H1 (cell line): ENCODE measurements around the gene ARHGEF4. TPM values are rescaled to one million over a fixed set of nuclear protein-coding genes. Genes with fewer than 3 reads are reported as not detected.

Experiments
- CTCF ChIA-PET: fragments of 300-600 bp; sonication (Branson Sonifier 250); formaldehyde crosslinking; loops from one replicate; lab custom pipeline; 2021; ENCODE audit not compliant: partially characterized antibody; lab: Charles Lee
- POLR2A ChIA-PET: fragments of 300-600 bp; sonication (Branson Sonifier 250); formaldehyde crosslinking; loops from one replicate; lab custom pipeline; 2021; ENCODE audit warnings: inconsistent platforms; ENCODE audit not compliant: partially characterized antibody; lab: Charles Lee
- DNase-seq, 2 experiments: peaks; one replicate each; pipeline versions ENCODE4 v3.0.0 to v3.0.0-alpha.2; 2010 to 2022; ENCODE audit warnings: low spot score in 2 of 2, low read depth in 1 of 2, mixed read lengths in 1 of 2
- FAIRE-seq: peaks from 2 replicates; lab custom pipeline; 2011; peaks lifted over from hg19 to GRCh38; lab: Jason Lieb, UNC
- H2AFZ ChIP-seq: 2 replicates; pipeline ENCODE4 v1.8.1; 2012; ENCODE audit warnings: low read length, inconsistent platforms
- H2AK5ac ChIP-seq: 2 replicates; pipeline ENCODE4 v1.6.1; 2013; ENCODE audit warnings: low read depth, low read length
- H2BK120ac ChIP-seq: replicated peaks from 2 replicates; pipeline ENCODE3; 2013; ENCODE audit warnings: low read depth, low read length, inconsistent platforms
- H2BK12ac ChIP-seq: 2 replicates; pipeline ENCODE4 v1.6.1; 2013; ENCODE audit warnings: low read depth, low read length
- H2BK15ac ChIP-seq: 2 replicates; pipeline ENCODE4 v1.6.1; 2013; ENCODE audit warnings: low read length
- H2BK20ac ChIP-seq: 2 replicates; pipeline ENCODE4 v1.6.1; 2013; ENCODE audit warnings: low read length
- H2BK5ac ChIP-seq: 2 replicates; pipeline ENCODE4 v1.6.1; 2013; ENCODE audit warnings: low read depth, low read length
- H3K14ac ChIP-seq: 2 replicates; pipeline ENCODE4 v1.6.1; 2013; ENCODE audit warnings: inconsistent platforms; ENCODE audit not compliant: insufficient read length
- H3K18ac ChIP-seq: 2 replicates; pipeline ENCODE4 v1.6.1; 2013; ENCODE audit warnings: low read length; ENCODE audit errors: extremely low read depth
- H3K23ac ChIP-seq: 2 replicates; pipeline ENCODE4 v1.6.1; 2013; ENCODE audit warnings: inconsistent platforms; ENCODE audit not compliant: insufficient read length
- H3K23me2 ChIP-seq: 2 replicates; pipeline ENCODE4 v1.6.1; 2013; ENCODE audit warnings: low read depth, low read length
- H3K27ac ChIP-seq: 2 replicates; pipeline ENCODE4 v1.6.1; 2011; ENCODE audit warnings: low read depth, low read length, inconsistent platforms
- H3K27me3 ChIP-seq, 4 experiments: replicated peaks in 1 of 4; 1 replicate in 1 of 4; 2 replicates in 3 of 4; pipeline versions ENCODE4 v1.6.1 to v1.8.1; 2011 to 2013; ENCODE audit warnings: low read length in 3 of 4, mild to moderate bottlenecking in 3 of 4, inconsistent platforms in 2 of 4, mixed read lengths in 2 of 4, moderate library complexity in 1 of 4; ENCODE audit not compliant: control insufficient read depth in 3 of 4, insufficient read depth in 3 of 4; ENCODE audit errors: extremely low read depth in 1 of 4
- H3K36me3 ChIP-seq, 4 experiments: 2 replicates each; pipeline versions ENCODE4 v1.6.1 to v1.8.1; 2011 to 2013; ENCODE audit warnings: mild to moderate bottlenecking in 4 of 4, low read length in 3 of 4, moderate library complexity in 2 of 4, control low read depth in 1 of 4, inconsistent platforms in 1 of 4; ENCODE audit not compliant: insufficient read depth in 4 of 4, control insufficient read depth in 2 of 4
- H3K4ac ChIP-seq: replicated peaks from 2 replicates; pipeline ENCODE3; 2013; ENCODE audit warnings: low read length, low read depth, mixed read lengths, inconsistent platforms; ENCODE audit not compliant: insufficient read length
- H3K4me1 ChIP-seq, 4 experiments: replicated peaks in 1 of 4; 1 replicate in 1 of 4; 2 replicates in 3 of 4; pipeline versions ENCODE4 v1.6.1 to v1.8.1; 2011 to 2013; ENCODE audit warnings: low read length in 3 of 4, inconsistent platforms in 2 of 4, mixed read lengths in 1 of 4; ENCODE audit not compliant: insufficient read depth in 4 of 4, control insufficient read depth in 3 of 4
- H3K4me2 ChIP-seq, 2 experiments: 2 replicates each; pipeline versions ENCODE4 v1.6.1 to v1.8.1; 2011 to 2013; ENCODE audit warnings: low read depth in 2 of 2, low read length in 2 of 2, control low read depth in 1 of 2, inconsistent platforms in 1 of 2, mild to moderate bottlenecking in 1 of 2; ENCODE audit not compliant: insufficient read depth in 1 of 2
- H3K4me3 ChIP-seq, 4 experiments: fragments of 200-600, 300-600 bp in 1 of 4; sonication (generic), shearing (Covaris generic), sonication (Bioruptor Twin) in 1 of 4; 2 replicates each; pipeline versions ENCODE4 v1.5.1 to v1.8.1; 2011 to 2016; ENCODE audit warnings: low read length in 4 of 4, low read depth in 3 of 4, control low read depth in 2 of 4, inconsistent platforms in 2 of 4, mild to moderate bottlenecking in 2 of 4, mixed read lengths in 1 of 4, moderate library complexity in 1 of 4; ENCODE audit not compliant: insufficient read depth in 2 of 4; ENCODE audit errors: extremely low read depth in 1 of 4
- H3K56ac ChIP-seq: replicated peaks from 2 replicates; pipeline ENCODE3; 2013; ENCODE audit warnings: low read depth, mild to moderate bottlenecking, mixed read lengths, low read length, inconsistent platforms; ENCODE audit not compliant: insufficient read length
- H3K79me1 ChIP-seq: 2 replicates; pipeline ENCODE4 v1.6.1; 2013; ENCODE audit warnings: low read depth, low read length, control low read depth
- H3K79me2 ChIP-seq, 2 experiments: 2 replicates each; pipeline versions ENCODE4 v1.6.1 to v1.8.1; 2012 to 2013; ENCODE audit warnings: low read length in 2 of 2, mild to moderate bottlenecking in 2 of 2, inconsistent platforms in 1 of 2; ENCODE audit not compliant: insufficient read depth in 2 of 2, control insufficient read depth in 1 of 2
- H3K9ac ChIP-seq, 4 experiments: replicated peaks in 1 of 4; 1 replicate in 1 of 4; 2 replicates in 3 of 4; pipeline versions ENCODE4 v1.6.1 to v1.8.1; 2011 to 2013; ENCODE audit warnings: low read depth in 3 of 4, low read length in 3 of 4, control low read depth in 2 of 4, mild to moderate bottlenecking in 2 of 4, moderate library complexity in 2 of 4, inconsistent platforms in 1 of 4; ENCODE audit errors: extremely low read depth in 1 of 4
- H3K9me3 ChIP-seq, 2 experiments: 2 replicates each; pipeline versions ENCODE4 v1.6.1 to v1.8.1; 2012 to 2013; ENCODE audit warnings: mild to moderate bottlenecking in 2 of 2, moderate library complexity in 2 of 2, control low read depth in 1 of 2, inconsistent platforms in 1 of 2, low read depth in 1 of 2, low read length in 1 of 2, mixed read lengths in 1 of 2; ENCODE audit not compliant: insufficient read depth in 2 of 2
- H4K20me1 ChIP-seq, 2 experiments: replicated peaks in 1 of 2; 2 replicates each; pipeline versions ENCODE3 to v1.8.1; 2011 to 2013; ENCODE audit warnings: inconsistent platforms in 2 of 2, low read length in 2 of 2, mild to moderate bottlenecking in 1 of 2; ENCODE audit not compliant: insufficient read depth in 2 of 2, control insufficient read depth in 1 of 2
- H4K5ac ChIP-seq: 2 replicates; pipeline ENCODE4 v1.6.1; 2013; ENCODE audit warnings: low read length, low read depth, mixed read lengths, inconsistent platforms; ENCODE audit not compliant: insufficient read length
- H4K8ac ChIP-seq: 2 replicates; pipeline ENCODE4 v1.8.0; 2013; ENCODE audit warnings: mild to moderate bottlenecking, moderate library complexity, low read length, inconsistent platforms; ENCODE audit not compliant: insufficient read depth; ENCODE audit errors: extremely low read depth
- H4K91ac ChIP-seq: replicated peaks from 2 replicates; pipeline ENCODE3; 2013; ENCODE audit warnings: low read length, mixed read lengths, inconsistent platforms; ENCODE audit not compliant: insufficient read length
- CREB1 ChIP-seq: IDR thresholded peaks from 2 replicates; pipeline ENCODE4 v1.6.1; 2012; ENCODE audit warnings: inconsistent platforms
- GABPA ChIP-seq: IDR thresholded peaks from 2 replicates; pipeline ENCODE4 v1.6.1; 2011; ENCODE audit warnings: mild to moderate bottlenecking, low read length, moderate library complexity, borderline replicate concordance; ENCODE audit not compliant: insufficient read depth
- MAX ChIP-seq: IDR thresholded peaks from 2 replicates; pipeline ENCODE4 v1.6.1; 2012; ENCODE audit warnings: inconsistent platforms
- RNF2 ChIP-seq: fragments of 200-900, 300-1000 bp; sonication (generic); IDR thresholded peaks from 2 replicates; pipeline ENCODE4 v1.7.1; 2016; ENCODE audit warnings: borderline replicate concordance, low read depth, mild to moderate bottlenecking, antibody characterized with exemption, low read length; ENCODE audit not compliant: poor library complexity, severe bottlenecking; ENCODE audit errors: missing control alignments
- YY1 ChIP-seq: IDR thresholded peaks from 2 replicates; pipeline ENCODE4 v1.6.1; 2011; ENCODE audit warnings: low read depth, mild to moderate bottlenecking, low read length
- WGBS, 2 experiments: shearing (Covaris generic) in 1 of 2; methylation state at CpG; one replicate each; pipeline versions ENCODE4 v1.1.6 to v1.1.7; 2013 to 2015; ENCODE audit warnings: low lambda C conversion rate in 2 of 2, mixed read lengths in 2 of 2, inconsistent platforms in 1 of 2, low coverage in 1 of 2, missing lambda C conversion rate in 1 of 2; ENCODE audit not compliant: insufficient replicate concordance in 2 of 2, insufficient coverage in 1 of 2, insufficient read length in 1 of 2; ENCODE audit errors: extremely low coverage in 1 of 2, missing lambda C conversion rate in 1 of 2; 5-methylcytosine and 5-hydroxymethylcytosine counted together
- polyA plus RNA-seq, 7 experiments: library from polyadenylated mRNA; depleted of rRNA in 3 of 7; stranded (reverse) in 5 of 7; unstranded in 2 of 7; fragments of >200 nt in 5 of 7; fragments of 200-250 nt in 2 of 7; gene quantifications; 1 replicate in 5 of 7; 2 replicates in 1 of 7; 4 replicates in 1 of 7; pipeline versions ENCODE4 v1.2.1 to v1.2.3, GENCODE V29; 2011 to 2013; ENCODE audit warnings: missing spikeins in 2 of 7, mixed read lengths in 2 of 7
- total RNA-seq: library from RNA; stranded (reverse); fragmentation: NEBNext Ultra II Directional; extraction: Animal tissue kit (Norgen Biotek cat#: 25700); gene quantifications from 2 replicates; pipeline ENCODE4 v1.2.1, GENCODE V29; 2021
- TF ChIP-seq, protein P1 (sequence below): IDR thresholded peaks from 2 replicates; pipeline ENCODE4 v1.6.1; 2012; ENCODE audit warnings: low read length, inconsistent platforms
- TF ChIP-seq, protein P2 (sequence below), 3 experiments: IDR thresholded peaks; 1 replicate in 2 of 3; 2 replicates in 1 of 3; pipeline versions ENCODE4 v1.5.1 to v1.6.1; 2011; ENCODE audit warnings: low read length in 3 of 3, mild to moderate bottlenecking in 3 of 3, inconsistent platforms in 2 of 3, low read depth in 1 of 3, moderate library complexity in 1 of 3; ENCODE audit not compliant: insufficient read depth in 1 of 3; ENCODE audit errors: control extremely low read depth in 1 of 3

Gene ARHGEF4
- total and polyA plus RNA-seq, 2 of the 8 experiments (the other 6 are each of a cell fraction or from before 2014, with no cell fraction given): 10.6 to 14.6 TPM

DNA sequence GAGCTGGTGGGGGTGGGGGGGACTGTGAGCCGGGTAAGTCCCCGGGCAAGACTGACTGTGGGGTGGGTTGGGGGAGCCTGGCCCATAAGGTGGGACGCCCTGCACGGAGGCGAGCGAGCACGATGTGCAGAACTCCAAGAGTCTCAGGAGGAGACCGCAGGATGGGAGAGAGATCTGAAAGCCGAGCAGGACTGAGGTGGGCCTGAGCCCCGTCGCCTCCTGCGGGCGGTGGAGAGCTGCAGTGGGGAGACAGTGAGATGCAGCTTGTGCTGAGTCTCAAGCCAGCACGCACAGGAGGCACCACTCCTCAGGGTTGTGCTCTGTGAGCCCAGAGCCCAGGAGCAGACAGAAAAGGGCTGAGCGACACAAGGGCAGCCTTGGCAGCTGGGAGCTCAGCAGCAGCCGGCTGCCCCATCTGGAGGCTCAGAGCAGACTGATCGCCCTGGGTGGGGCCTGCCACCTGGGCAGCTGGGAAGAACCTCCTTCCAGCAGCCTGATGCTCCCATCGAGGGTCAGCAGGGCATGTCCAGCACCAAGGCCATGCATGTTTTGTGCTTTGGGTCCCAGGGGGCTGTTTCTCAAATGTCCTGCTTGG lies 15.9 kb downstream of the ARHGEF4 start:
- H2BK15ac ChIP-seq: no peak overlapping the region
- DNase-seq (no peak), FAIRE-seq (no peak)
- no peak overlapping the region for H3K27ac ChIP-seq
- H3K14ac ChIP-seq: no peak overlapping the region
- no peak overlapping the region for H2BK120ac ChIP-seq
- H2BK20ac ChIP-seq: no peak overlapping the region
- H3K23ac ChIP-seq: no peak overlapping the region
- CTCF ChIA-PET: interaction anchor here (0.8 to 10.4 kb wide), 9 partner anchors 10 to 89 kb away, joined by 3 to 130 read pairs (median 4); no protein-coding TSS in a partner anchor
- H3K79me1 ChIP-seq: peaks cover 3% of the 10 kb centered on the region; the same call in 1 of the 2 replicates
- H3K18ac ChIP-seq: no peak overlapping the region
- no peak overlapping the region for H3K56ac ChIP-seq
- H4K8ac ChIP-seq: 0 out of 2 replicates have a peak overlapping the region, but pooled peaks have one; percentile 22
- POLR2A ChIA-PET: interaction anchor here (1.6 kb wide), 1 partner anchor 16 kb away, joined by 4 read pairs; the partner anchor contains the start of gene ARHGEF4
- no peaks in the 10 kb centered on the region for H3K9me3 ChIP-seq
- no peak overlapping the region for H4K91ac ChIP-seq
- H3K4me3 ChIP-seq: no peak overlapping the region
- 90% methylated on average over 7 of the region's 18 CpGs; no CpG with 5 or more reads in 1 of the 2 experiments for WGBS, 2 experiments
- H3K79me2 ChIP-seq: no peaks in the 10 kb centered on the region; a peak in 1 of 4 replicates
- H3K23me2 ChIP-seq: no peaks in the 10 kb centered on the region
- peaks cover 0 to 2% (median 0%) of the 10 kb centered on the region in 4 experiments; a peak in 1 of 8 replicates for H3K36me3 ChIP-seq
- H4K20me1 ChIP-seq: peaks cover 0 to 2% of the 10 kb centered on the region in 2 experiments
- no peak overlapping the region for H4K5ac ChIP-seq
- no peak overlapping the region for H2BK12ac ChIP-seq
- no peaks in the 10 kb centered on the region for H3K27me3 ChIP-seq
- H3K4me2 ChIP-seq: no peak overlapping the region
- H3K4me1 ChIP-seq: no peaks in the 10 kb centered on the region; a peak in 1 of 7 replicates
- H3K9ac ChIP-seq: no peak overlapping the region
- no peak overlapping the region; the same call in 1 of the 2 replicates for H2BK5ac ChIP-seq
- no peak overlapping the region for H3K4ac ChIP-seq
- no peak overlapping the region for H2AFZ ChIP-seq
- H2AK5ac ChIP-seq: no peak overlapping the region
- TF ChIP-seq, protein P1, sequence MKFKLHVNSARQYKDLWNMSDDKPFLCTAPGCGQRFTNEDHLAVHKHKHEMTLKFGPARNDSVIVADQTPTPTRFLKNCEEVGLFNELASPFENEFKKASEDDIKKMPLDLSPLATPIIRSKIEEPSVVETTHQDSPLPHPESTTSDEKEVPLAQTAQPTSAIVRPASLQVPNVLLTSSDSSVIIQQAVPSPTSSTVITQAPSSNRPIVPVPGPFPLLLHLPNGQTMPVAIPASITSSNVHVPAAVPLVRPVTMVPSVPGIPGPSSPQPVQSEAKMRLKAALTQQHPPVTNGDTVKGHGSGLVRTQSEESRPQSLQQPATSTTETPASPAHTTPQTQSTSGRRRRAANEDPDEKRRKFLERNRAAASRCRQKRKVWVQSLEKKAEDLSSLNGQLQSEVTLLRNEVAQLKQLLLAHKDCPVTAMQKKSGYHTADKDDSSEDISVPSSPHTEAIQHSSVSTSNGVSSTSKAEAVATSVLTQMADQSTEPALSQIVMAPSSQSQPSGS: no peak
- no peak for TF ChIP-seq RNF2
- no peak for TF ChIP-seq MAX
- TF ChIP-seq GABPA: no peak
- no peak for TF ChIP-seq CREB1
- TF ChIP-seq, protein P2, sequence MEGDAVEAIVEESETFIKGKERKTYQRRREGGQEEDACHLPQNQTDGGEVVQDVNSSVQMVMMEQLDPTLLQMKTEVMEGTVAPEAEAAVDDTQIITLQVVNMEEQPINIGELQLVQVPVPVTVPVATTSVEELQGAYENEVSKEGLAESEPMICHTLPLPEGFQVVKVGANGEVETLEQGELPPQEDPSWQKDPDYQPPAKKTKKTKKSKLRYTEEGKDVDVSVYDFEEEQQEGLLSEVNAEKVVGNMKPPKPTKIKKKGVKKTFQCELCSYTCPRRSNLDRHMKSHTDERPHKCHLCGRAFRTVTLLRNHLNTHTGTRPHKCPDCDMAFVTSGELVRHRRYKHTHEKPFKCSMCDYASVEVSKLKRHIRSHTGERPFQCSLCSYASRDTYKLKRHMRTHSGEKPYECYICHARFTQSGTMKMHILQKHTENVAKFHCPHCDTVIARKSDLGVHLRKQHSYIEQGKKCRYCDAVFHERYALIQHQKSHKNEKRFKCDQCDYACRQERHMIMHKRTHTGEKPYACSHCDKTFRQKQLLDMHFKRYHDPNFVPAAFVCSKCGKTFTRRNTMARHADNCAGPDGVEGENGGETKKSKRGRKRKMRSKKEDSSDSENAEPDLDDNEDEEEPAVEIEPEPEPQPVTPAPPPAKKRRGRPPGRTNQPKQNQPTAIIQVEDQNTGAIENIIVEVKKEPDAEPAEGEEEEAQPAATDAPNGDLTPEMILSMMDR (IDR thresholded peaks at IDR 0.05; ENCODE audit: control extremely low read depth in 1 of 3, insufficient read depth in 1 of 3, low read depth in 1 of 3, low read length in 3 of 3): no peak
- no peak for TF ChIP-seq YY1
